Parathyroid adenoma (tissue), 2 donors: ENCODE measurements around the gene MRPL1.

Experiments
- H2AFZ ChIP-seq: fragments of 300-600 bp; sonication (generic); one replicate; pipeline ENCODE4 v1.7.0; 2017; ENCODE audit warnings: antibody characterized with exemption, mild to moderate bottlenecking
- H3K27ac ChIP-seq: fragments of 300-600 bp; sonication (generic); one replicate; pipeline ENCODE4 v1.7.0; 2017
- H3K27me3 ChIP-seq: fragments of 300-600 bp; sonication (generic); one replicate; pipeline ENCODE4 v1.7.0; 2017; ENCODE audit warnings: low read length; ENCODE audit not compliant: control insufficient read depth, insufficient read depth
- H3K36me3 ChIP-seq: fragments of 300-600 bp; sonication (generic); one replicate; pipeline ENCODE4 v1.7.0; 2017; ENCODE audit warnings: low read length; ENCODE audit not compliant: control insufficient read depth, insufficient read depth
- H3K4me1 ChIP-seq: fragments of 300-600 bp; sonication (generic); one replicate; pipeline ENCODE4 v1.7.0; 2017; ENCODE audit warnings: control low read depth
- H3K4me2 ChIP-seq: fragments of 300-600 bp; sonication (generic); one replicate; pipeline ENCODE4 v1.7.0; 2017; ENCODE audit warnings: low read length
- H3K4me3 ChIP-seq: fragments of 300-600 bp; sonication (generic); one replicate; pipeline ENCODE4 v1.7.0; 2017; ENCODE audit warnings: low read depth, low read length
- H3K79me2 ChIP-seq: fragments of 300-600 bp; sonication (generic); one replicate; pipeline ENCODE4 v1.7.0; 2017; ENCODE audit warnings: control low read depth
- H3K9ac ChIP-seq: fragments of 300-600 bp; sonication (generic); one replicate; pipeline ENCODE4 v1.7.0; 2017; ENCODE audit warnings: mild to moderate bottlenecking
- H3K9me3 ChIP-seq: fragments of 300-600 bp; sonication (generic); one replicate; pipeline ENCODE4 v1.7.0; 2017; ENCODE audit warnings: low read length; ENCODE audit not compliant: control insufficient read depth
- CTCF ChIP-seq: fragments of 300-600 bp; sonication (generic); IDR thresholded peaks from one replicate; pipeline ENCODE4 v1.7.0; 2017; ENCODE audit warnings: antibody characterized with exemption, mild to moderate bottlenecking
- donor health status: primary hyperparathyroidism.

Gene MRPL1

GRCh38 chr4:77862478-77863216, at the start of gene MRPL1:
Gene MRPL1 (plus strand): TSS chr4:77862830. CDS start chr4:77862849, 19 bp downstream.
- Histone ChIP-seq H2AFZ (peak within 1 kb of the TSS; percentile 97), H3K4me3 (peak within 1 kb of the TSS; percentile 79), H3K27ac (peak within 1 kb of the TSS; percentile 98), H3K36me3 (no peaks in the 10 kb centered on the region), H3K4me2 (peak within 1 kb of the TSS; percentile 61), H3K4me1 (no peaks in the 10 kb centered on the region), H3K9ac (peak within 1 kb of the TSS; percentile 57), H3K9me3 (no peaks in the 10 kb centered on the region), H3K79me2 (no peaks in the 10 kb centered on the region), H3K27me3 (no peaks in the 10 kb centered on the region)
- TF ChIP-seq CTCF: no peak

- no peaks in the 10 kb centered on the region for H3K27me3 ChIP-seq
- peaks cover 19% of the 10 kb centered on the region for H3K79me2 ChIP-seq
- no peaks in the 10 kb centered on the region for H3K36me3 ChIP-seq
- no peak overlapping the region for H3K9ac ChIP-seq
- no peak overlapping the region for H3K4me2 ChIP-seq
- no peaks in the 10 kb centered on the region for H3K9me3 ChIP-seq
- H3K4me1 ChIP-seq: no peaks in the 10 kb centered on the region
- no peak overlapping the region for H3K4me3 ChIP-seq
- H3K27ac ChIP-seq: no peak overlapping the region
- TF ChIP-seq CTCF: no peak
- no peak overlapping the region for H2AFZ ChIP-seq
Observed at GRCh38 chr4:77815636-77816035, 47.0 kb upstream of the MRPL1 start.

GRCh38 chr4:77816546-77816945, 46.1 kb upstream of the MRPL1 start:
- no peaks in the 10 kb centered on the region for H3K36me3 ChIP-seq
- peaks cover 12% of the 10 kb centered on the region for H3K79me2 ChIP-seq
- H3K27me3 ChIP-seq: no peaks in the 10 kb centered on the region
- H3K27ac ChIP-seq: no peak overlapping the region
- no peak for TF ChIP-seq CTCF
- no peaks in the 10 kb centered on the region for H3K9me3 ChIP-seq
- no peak overlapping the region for H3K9ac ChIP-seq
- H3K4me3 ChIP-seq: no peak overlapping the region
- no peak overlapping the region for H3K4me2 ChIP-seq
- peaks cover 2% of the 10 kb centered on the region for H3K4me1 ChIP-seq
- H2AFZ ChIP-seq: no peak overlapping the region

- Histone ChIP-seq H3K4me3 (peak overlapping the region; percentile 71), H3K9ac (no peak overlapping the region), H3K27ac (peak overlapping the region; percentile 90), H3K4me2 (peak overlapping the region; percentile 67), H3K4me1 (peaks cover 2% of the 10 kb centered on the region), H3K27me3 (no peaks in the 10 kb centered on the region), H3K79me2 (peaks cover 4% of the 10 kb centered on the region), H2AFZ (no peak overlapping the region), H3K9me3 (no peaks in the 10 kb centered on the region), H3K36me3 (no peaks in the 10 kb centered on the region)
- TF ChIP-seq CTCF: no peak
Observed at GRCh38 chr4:77817304-77818072, 45.1 kb upstream of the MRPL1 start.
